Erythroblast (primary cell): ENCODE results near the gene CD300C.

Experiments used
- GATA1 ChIP-seq: IDR thresholded peaks from 2 replicates; pipeline ENCODE4 v1.6.1; 2011; ENCODE audit warnings: low read depth, mild to moderate bottlenecking, control low read depth, low read length, moderate library complexity
- POLR2A ChIP-seq: IDR thresholded peaks from 2 replicates; pipeline ENCODE4 v1.6.1; 2011; ENCODE audit warnings: mild to moderate bottlenecking, low read length

GRCh38 chr17:74531231-74531761 lies 14.6 kb downstream of the CD300C start, which contains the start of gene CD300LB:
- TF ChIP-seq POLR2A (no peak), GATA1 (no peak)
